Endothelial cell of umbilical vein (primary cell): ENCODE results near the gene SLC18A3.

Experiments
- EZH2 ChIP-seq: IDR thresholded peaks from 2 replicates; pipeline ENCODE4 v1.6.1; 2012; ENCODE audit warnings: borderline replicate concordance, low read depth, mild to moderate bottlenecking, moderate library complexity, low read length, inconsistent platforms; ENCODE audit not compliant: severe bottlenecking
- FOS ChIP-seq: IDR thresholded peaks from 2 replicates; pipeline ENCODE4 v1.6.1; 2011; ENCODE audit warnings: mild to moderate bottlenecking, low read length, moderate library complexity, borderline replicate concordance; ENCODE audit not compliant: insufficient read depth
- GATA2 ChIP-seq: IDR thresholded peaks from 2 replicates; pipeline ENCODE4 v1.7.0; 2011; ENCODE audit warnings: low read depth, mild to moderate bottlenecking, moderate library complexity, mixed read lengths, low read length; ENCODE audit not compliant: insufficient read length, insufficient read depth
- MYC ChIP-seq: IDR thresholded peaks from one replicate; pipeline ENCODE4 v1.6.1; 2011; ENCODE audit warnings: mild to moderate bottlenecking, low read depth, low read length
- POLR2A ChIP-seq: IDR thresholded peaks from 2 replicates; pipeline ENCODE4 v1.6.1; 2012; ENCODE audit warnings: low read depth, mild to moderate bottlenecking, control low read depth, low read length
- POLR2AphosphoS5 ChIP-seq: IDR thresholded peaks from 2 replicates; pipeline ENCODE4 v1.6.1; 2012; ENCODE audit warnings: low read depth, mild to moderate bottlenecking, control low read depth, low read length, moderate library complexity; ENCODE audit not compliant: insufficient read depth
- TF ChIP-seq, protein P1 (sequence below), 2 donors: IDR thresholded peaks; 1 replicate in 1 of 2; 2 replicates in 1 of 2; pipeline ENCODE4 v1.5.1; 2011; ENCODE audit warnings: low read length in 2 of 2, mild to moderate bottlenecking in 2 of 2, moderate library complexity in 2 of 2, control low read depth in 1 of 2, inconsistent platforms in 1 of 2, low read depth in 1 of 2; ENCODE audit not compliant: insufficient read depth in 1 of 2; ENCODE audit errors: extremely low read depth in 1 of 2
- TF ChIP-seq, protein P2 (sequence below): IDR thresholded peaks from 2 replicates; pipeline ENCODE4 v1.6.1; 2011; ENCODE audit not compliant: insufficient read depth, insufficient read length

- TF ChIP-seq POLR2A (no peak), EZH2 (no peak), MYC (no peak), POLR2AphosphoS5 (no peak), FOS (no peak), GATA2 (no peak)
- TF ChIP-seq, protein P1, sequence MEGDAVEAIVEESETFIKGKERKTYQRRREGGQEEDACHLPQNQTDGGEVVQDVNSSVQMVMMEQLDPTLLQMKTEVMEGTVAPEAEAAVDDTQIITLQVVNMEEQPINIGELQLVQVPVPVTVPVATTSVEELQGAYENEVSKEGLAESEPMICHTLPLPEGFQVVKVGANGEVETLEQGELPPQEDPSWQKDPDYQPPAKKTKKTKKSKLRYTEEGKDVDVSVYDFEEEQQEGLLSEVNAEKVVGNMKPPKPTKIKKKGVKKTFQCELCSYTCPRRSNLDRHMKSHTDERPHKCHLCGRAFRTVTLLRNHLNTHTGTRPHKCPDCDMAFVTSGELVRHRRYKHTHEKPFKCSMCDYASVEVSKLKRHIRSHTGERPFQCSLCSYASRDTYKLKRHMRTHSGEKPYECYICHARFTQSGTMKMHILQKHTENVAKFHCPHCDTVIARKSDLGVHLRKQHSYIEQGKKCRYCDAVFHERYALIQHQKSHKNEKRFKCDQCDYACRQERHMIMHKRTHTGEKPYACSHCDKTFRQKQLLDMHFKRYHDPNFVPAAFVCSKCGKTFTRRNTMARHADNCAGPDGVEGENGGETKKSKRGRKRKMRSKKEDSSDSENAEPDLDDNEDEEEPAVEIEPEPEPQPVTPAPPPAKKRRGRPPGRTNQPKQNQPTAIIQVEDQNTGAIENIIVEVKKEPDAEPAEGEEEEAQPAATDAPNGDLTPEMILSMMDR (IDR thresholded peaks at IDR 0.05; ENCODE audit: extremely low read depth in 1 of 2, insufficient read depth in 1 of 2, low read depth in 1 of 2, low read length in 2 of 2) = no peak
- TF ChIP-seq, protein P2, sequence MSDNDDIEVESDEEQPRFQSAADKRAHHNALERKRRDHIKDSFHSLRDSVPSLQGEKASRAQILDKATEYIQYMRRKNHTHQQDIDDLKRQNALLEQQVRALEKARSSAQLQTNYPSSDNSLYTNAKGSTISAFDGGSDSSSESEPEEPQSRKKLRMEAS = no peak
Observed at GRCh38 chr10:49624629-49625028, 14.5 kb downstream of the SLC18A3 start.
